H9 (cell line): ENCODE data around the gene PVR. TPM values are rescaled to one million over a fixed set of nuclear protein-coding genes. Genes with fewer than 3 reads are reported as not detected.

Source experiments
- DNase-seq: peaks from one replicate; pipeline ENCODE4 v3.0.0-alpha.2; 2017
- H2AFZ ChIP-seq: one replicate; pipeline ENCODE4 v1.6.1; 2013; ENCODE audit warnings: mild to moderate bottlenecking, low read length, control low read depth, moderate library complexity
- H2AK5ac ChIP-seq: 2 replicates; pipeline ENCODE4 v1.6.1; 2013; ENCODE audit warnings: low read length, control low read depth, mixed read lengths; ENCODE audit not compliant: insufficient read length
- H2BK120ac ChIP-seq: one replicate; pipeline ENCODE4 v1.6.1; 2013; ENCODE audit warnings: low read depth, mild to moderate bottlenecking, low read length, control low read depth, inconsistent platforms; ENCODE audit not compliant: poor library complexity, severe bottlenecking
- H2BK12ac ChIP-seq: 2 replicates; pipeline ENCODE4 v1.6.1; 2013; ENCODE audit warnings: low read length, control low read depth, mixed read lengths, low read depth; ENCODE audit not compliant: insufficient read length
- H2BK15ac ChIP-seq: 2 replicates; pipeline ENCODE4 v1.6.1; 2013; ENCODE audit warnings: low read depth, low read length, control low read depth
- H2BK20ac ChIP-seq: one replicate; pipeline ENCODE4 v1.6.1; 2013; ENCODE audit warnings: low read depth, mild to moderate bottlenecking, low read length, control low read depth, inconsistent platforms; ENCODE audit not compliant: poor library complexity, severe bottlenecking
- H2BK5ac ChIP-seq: 2 replicates; pipeline ENCODE4 v1.6.1; 2013; ENCODE audit warnings: low read length, control low read depth, mixed read lengths; ENCODE audit not compliant: insufficient read length
- H3K14ac ChIP-seq: 2 replicates; pipeline ENCODE4 v1.6.1; 2013; ENCODE audit warnings: low read length, control low read depth; ENCODE audit not compliant: insufficient read depth
- H3K18ac ChIP-seq: 2 replicates; pipeline ENCODE4 v1.6.1; 2013; ENCODE audit warnings: low read depth, mild to moderate bottlenecking, mixed read lengths, low read length, control low read depth; ENCODE audit not compliant: insufficient read length
- H3K23ac ChIP-seq: 2 replicates; pipeline ENCODE4 v1.6.1; 2013; ENCODE audit warnings: low read length, control low read depth, mixed read lengths, low read depth; ENCODE audit not compliant: insufficient read length
- H3K23me2 ChIP-seq: 2 replicates; pipeline ENCODE4 v1.6.1; 2013; ENCODE audit warnings: low read depth, mild to moderate bottlenecking, mixed read lengths, low read length, control low read depth; ENCODE audit not compliant: insufficient read length, poor library complexity, severe bottlenecking
- H3K27ac ChIP-seq: 2 replicates; pipeline ENCODE4 v1.5.1; 2013; ENCODE audit warnings: low read length, control low read depth, mixed read lengths, low read depth; ENCODE audit not compliant: insufficient read length
- H3K27me3 ChIP-seq: 2 replicates; pipeline ENCODE4 v1.6.1; 2013; ENCODE audit warnings: low read length, control low read depth, inconsistent platforms; ENCODE audit not compliant: insufficient read depth
- H3K4ac ChIP-seq: 2 replicates; pipeline ENCODE4 v1.6.1; 2013; ENCODE audit warnings: low read depth, mild to moderate bottlenecking, control low read depth, inconsistent platforms, low read length, moderate library complexity
- H3K4me1 ChIP-seq: 2 replicates; pipeline ENCODE4 v1.6.1; 2013; ENCODE audit warnings: low read length, control low read depth, inconsistent platforms; ENCODE audit not compliant: insufficient read depth
- H3K4me2 ChIP-seq: 2 replicates; pipeline ENCODE4 v1.6.1; 2013; ENCODE audit warnings: low read length, control low read depth, mixed read lengths; ENCODE audit not compliant: insufficient read length, insufficient read depth
- H3K56ac ChIP-seq: 2 replicates; pipeline ENCODE4 v1.6.1; 2013; ENCODE audit warnings: low read depth, mild to moderate bottlenecking, mixed read lengths, low read length, control low read depth; ENCODE audit not compliant: insufficient read length
- H3K79me1 ChIP-seq: 2 replicates; pipeline ENCODE4 v1.6.1; 2013; ENCODE audit warnings: low read depth, mild to moderate bottlenecking, moderate library complexity, low read length, control low read depth, inconsistent platforms; ENCODE audit not compliant: insufficient read depth, poor library complexity, severe bottlenecking
- H3K79me2 ChIP-seq: 2 replicates; pipeline ENCODE4 v1.6.1; 2013; ENCODE audit warnings: low read length, control low read depth, inconsistent platforms; ENCODE audit not compliant: insufficient read depth
- H3K9ac ChIP-seq: 2 replicates; pipeline ENCODE4 v1.6.1; 2013; ENCODE audit warnings: low read length, control low read depth, mixed read lengths; ENCODE audit not compliant: insufficient read length; ENCODE audit errors: extremely low read depth
- H3K9me3 ChIP-seq: one replicate; pipeline ENCODE4 v1.6.1; 2013; ENCODE audit warnings: low read depth, low read length, inconsistent platforms; ENCODE audit not compliant: control insufficient read depth
- H3T11ph ChIP-seq: one replicate; pipeline ENCODE4 v1.6.1; 2013; ENCODE audit warnings: mild to moderate bottlenecking, low read length, control low read depth, inconsistent platforms
- H4K20me1 ChIP-seq: one replicate; pipeline ENCODE4 v1.6.1; 2013; ENCODE audit not compliant: control insufficient read depth, insufficient read length, insufficient read depth
- H4K5ac ChIP-seq: 2 replicates; pipeline ENCODE4 v1.6.1; 2013; ENCODE audit warnings: low read depth, mild to moderate bottlenecking, mixed read lengths, low read length, control low read depth; ENCODE audit not compliant: insufficient read length
- H4K8ac ChIP-seq: replicated peaks from 2 replicates; pipeline ENCODE4 v1.6.1; 2013; ENCODE audit warnings: low read length, control low read depth, mixed read lengths, low read depth; ENCODE audit not compliant: insufficient read length
- H4K91ac ChIP-seq: 2 replicates; pipeline ENCODE4 v1.6.1; 2013; ENCODE audit warnings: low read depth, mild to moderate bottlenecking, moderate library complexity, mixed read lengths, low read length, control low read depth; ENCODE audit not compliant: insufficient read length
- H3K27ac Mint-ChIP-seq, 3 experiments: 2 replicates in 2 of 3; 3 replicates in 1 of 3; pipeline ENCODE4 v1.8.0; 2020 to 2021; ENCODE audit warnings: mixed read lengths in 3 of 3, mild to moderate bottlenecking in 1 of 3, moderate library complexity in 1 of 3
- H3K27me3 Mint-ChIP-seq: 2 replicates; pipeline ENCODE4 v1.8.0; 2021; ENCODE audit warnings: low read depth, mild to moderate bottlenecking, moderate library complexity, mixed read lengths
- H3K36me3 Mint-ChIP-seq, 3 experiments: 2 replicates in 2 of 3; 3 replicates in 1 of 3; pipeline ENCODE4 v1.8.0; 2020 to 2021; ENCODE audit warnings: low read depth in 3 of 3, mixed read lengths in 3 of 3; ENCODE audit not compliant: insufficient read depth in 1 of 3
- H3K4me1 Mint-ChIP-seq, 2 experiments: 2 replicates each; pipeline ENCODE4 v1.8.0; 2020; ENCODE audit warnings: mixed read lengths in 2 of 2
- H3K4me3 Mint-ChIP-seq, 2 experiments: 2 replicates in 1 of 2; 3 replicates in 1 of 2; pipeline ENCODE4 v1.8.0; 2020 to 2021; ENCODE audit warnings: mild to moderate bottlenecking in 2 of 2, mixed read lengths in 2 of 2, moderate library complexity in 1 of 2
- H3K9me3 Mint-ChIP-seq, 2 experiments: 2 replicates in 1 of 2; 3 replicates in 1 of 2; pipeline ENCODE4 v1.8.0; 2020; ENCODE audit warnings: mild to moderate bottlenecking in 2 of 2, mixed read lengths in 2 of 2, moderate library complexity in 1 of 2
- CTCF ChIP-seq: fragments of 200-600 bp; sonication (generic); conservative IDR thresholded peaks from 3 replicates; pipeline ENCODE4 v1.8.0; 2021; ENCODE audit warnings: antibody characterized with exemption, mild to moderate bottlenecking
- WGBS: extraction: QIAGEN DNeasy Blood & Tissue Kit; methylation state at CpG from one replicate; pipeline ENCODE4 v1.1.7; 2013; ENCODE audit warnings: missing lambda C conversion rate, low lambda C conversion rate, mixed read lengths; ENCODE audit not compliant: insufficient read length; ENCODE audit errors: extremely low coverage; 5-methylcytosine and 5-hydroxymethylcytosine counted together
- total RNA-seq: library from RNA; stranded (reverse); gene quantifications from 2 replicates; pipeline ENCODE4 v1.2.1, GENCODE V29; 2021

PVR gene
- total RNA-seq, 1 experiment from 2014 or later, result 29.2 TPM

GRCh38 chr19:44663996-44664395, 20.3 kb downstream of the PVR start:
- Histone ChIP-seq H3K9me3 (no peaks in the 10 kb centered on the region), H3T11ph (no peak overlapping the region), H3K27me3 (no peaks in the 10 kb centered on the region), H3K56ac (no peak overlapping the region), H3K27ac (no peak overlapping the region), H2AK5ac (no peak overlapping the region), H2AFZ (no peak overlapping the region), H2BK15ac (no peak overlapping the region), H3K4ac (no peak overlapping the region), H3K79me2 (no peaks in the 10 kb centered on the region), H4K20me1 (no peaks in the 10 kb centered on the region), H3K23ac (no peak overlapping the region), H3K23me2 (no peaks in the 10 kb centered on the region), H4K8ac (no peak overlapping the region), H2BK120ac (no peak overlapping the region), H3K14ac (no peak overlapping the region), H2BK12ac (no peak overlapping the region), H3K79me1 (no peaks in the 10 kb centered on the region), H2BK20ac (no peak overlapping the region), H3K18ac (no peak overlapping the region), H2BK5ac (no peak overlapping the region), H3K4me2 (no peak overlapping the region), H3K9ac (no peak overlapping the region), H3K4me1 (no peaks in the 10 kb centered on the region), H4K5ac (no peak overlapping the region), H4K91ac (no peak overlapping the region)
- Mint-ChIP-seq H3K9me3 (no peaks in the 10 kb centered on the region), H3K27me3 (no peaks in the 10 kb centered on the region; the same call in none of the 2 replicates), H3K27ac (no peak overlapping the region), H3K4me3 (no peak overlapping the region), H3K4me1 (peaks cover 10 to 12% of the 10 kb centered on the region in 2 experiments), H3K36me3 (peaks cover 11 to 36% (median 24%) of the 10 kb centered on the region in 3 experiments; a peak in 6 of 7 replicates)
- no CpG with 5 or more reads among the region's 5 CpGs for WGBS
- TF ChIP-seq CTCF, result no peak
- no peak for DNase-seq
